HEK293 (cell line): ENCODE data around the gene RGL2.

ENCODE experiments used
- KLF10 ChIP-seq: fragments of 450-650 bp; IDR thresholded peaks from 2 replicates; pipeline ENCODE4 v1.5.1; 2018; ENCODE audit warnings: missing biosample characterization, mild to moderate bottlenecking, missing genetic modification characterization
- MYNN ChIP-seq: fragments of 450-650 bp; formaldehyde crosslinking; IDR thresholded peaks from 2 replicates; pipeline ENCODE4 v1.5.1; 2016; ENCODE audit warnings: missing biosample characterization, missing genetic modification characterization, borderline replicate concordance
- SETDB1 ChIP-seq: IDR thresholded peaks from one replicate; pipeline ENCODE4 v1.6.1; 2017; ENCODE audit warnings: mild to moderate bottlenecking, low read length, moderate library complexity, mixed read lengths; ENCODE audit not compliant: insufficient read length
- TF ChIP-seq, protein P1 (sequence below): fragments of 450-650 bp; formaldehyde crosslinking; IDR thresholded peaks from 2 replicates; pipeline ENCODE4 v1.5.1; 2016; ENCODE audit warnings: missing biosample characterization, missing genetic modification characterization
- TF ChIP-seq, protein P2 (sequence below): fragments of 450-650 bp; formaldehyde crosslinking; IDR thresholded peaks from 2 replicates; pipeline ENCODE4 v1.5.1; 2016; ENCODE audit warnings: missing biosample characterization, missing genetic modification characterization
- TF ChIP-seq, protein P3 (sequence below): fragments of 450-650 bp; formaldehyde crosslinking; IDR thresholded peaks from 2 replicates; pipeline ENCODE4 v1.5.1; 2016; ENCODE audit warnings: missing biosample characterization, missing genetic modification characterization

DNA sequence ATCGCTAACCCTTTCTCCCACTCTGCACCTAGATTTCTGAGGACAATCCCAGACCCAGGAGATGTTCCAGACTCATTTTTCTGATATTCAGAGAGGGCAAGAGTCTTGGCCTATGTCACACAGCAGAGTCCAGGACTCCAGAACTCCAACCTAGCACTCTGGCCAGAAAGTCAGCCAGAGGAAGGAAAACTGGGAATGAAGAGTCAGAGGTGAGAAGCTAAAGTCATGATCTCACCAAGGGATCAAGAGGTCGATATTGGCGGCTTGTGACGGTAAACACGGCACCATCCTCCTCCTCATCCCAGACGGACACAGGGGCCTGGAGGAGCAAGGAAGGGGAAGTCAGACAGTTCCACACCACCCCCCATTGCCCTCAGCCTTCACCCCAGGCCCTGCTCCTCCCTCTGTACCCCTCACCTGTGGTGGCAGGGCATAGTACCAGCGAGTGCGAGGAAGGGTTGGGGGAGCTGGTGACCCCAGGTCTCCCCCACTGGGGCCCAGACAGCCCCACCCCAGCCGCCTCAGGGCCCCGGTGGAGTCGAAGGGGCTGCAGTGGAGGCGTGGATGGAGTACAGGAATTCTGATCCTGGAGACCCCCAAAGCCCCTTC is 1.8 kb downstream of the RGL2 start:
- TF ChIP-seq SETDB1 (no peak), KLF10 (tag by site-specific recombination) (no peak), MYNN (tag by site-specific recombination) (no peak)
- TF ChIP-seq, protein P1, sequence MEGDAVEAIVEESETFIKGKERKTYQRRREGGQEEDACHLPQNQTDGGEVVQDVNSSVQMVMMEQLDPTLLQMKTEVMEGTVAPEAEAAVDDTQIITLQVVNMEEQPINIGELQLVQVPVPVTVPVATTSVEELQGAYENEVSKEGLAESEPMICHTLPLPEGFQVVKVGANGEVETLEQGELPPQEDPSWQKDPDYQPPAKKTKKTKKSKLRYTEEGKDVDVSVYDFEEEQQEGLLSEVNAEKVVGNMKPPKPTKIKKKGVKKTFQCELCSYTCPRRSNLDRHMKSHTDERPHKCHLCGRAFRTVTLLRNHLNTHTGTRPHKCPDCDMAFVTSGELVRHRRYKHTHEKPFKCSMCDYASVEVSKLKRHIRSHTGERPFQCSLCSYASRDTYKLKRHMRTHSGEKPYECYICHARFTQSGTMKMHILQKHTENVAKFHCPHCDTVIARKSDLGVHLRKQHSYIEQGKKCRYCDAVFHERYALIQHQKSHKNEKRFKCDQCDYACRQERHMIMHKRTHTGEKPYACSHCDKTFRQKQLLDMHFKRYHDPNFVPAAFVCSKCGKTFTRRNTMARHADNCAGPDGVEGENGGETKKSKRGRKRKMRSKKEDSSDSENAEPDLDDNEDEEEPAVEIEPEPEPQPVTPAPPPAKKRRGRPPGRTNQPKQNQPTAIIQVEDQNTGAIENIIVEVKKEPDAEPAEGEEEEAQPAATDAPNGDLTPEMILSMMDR, result no peak
- TF ChIP-seq, protein P2, sequence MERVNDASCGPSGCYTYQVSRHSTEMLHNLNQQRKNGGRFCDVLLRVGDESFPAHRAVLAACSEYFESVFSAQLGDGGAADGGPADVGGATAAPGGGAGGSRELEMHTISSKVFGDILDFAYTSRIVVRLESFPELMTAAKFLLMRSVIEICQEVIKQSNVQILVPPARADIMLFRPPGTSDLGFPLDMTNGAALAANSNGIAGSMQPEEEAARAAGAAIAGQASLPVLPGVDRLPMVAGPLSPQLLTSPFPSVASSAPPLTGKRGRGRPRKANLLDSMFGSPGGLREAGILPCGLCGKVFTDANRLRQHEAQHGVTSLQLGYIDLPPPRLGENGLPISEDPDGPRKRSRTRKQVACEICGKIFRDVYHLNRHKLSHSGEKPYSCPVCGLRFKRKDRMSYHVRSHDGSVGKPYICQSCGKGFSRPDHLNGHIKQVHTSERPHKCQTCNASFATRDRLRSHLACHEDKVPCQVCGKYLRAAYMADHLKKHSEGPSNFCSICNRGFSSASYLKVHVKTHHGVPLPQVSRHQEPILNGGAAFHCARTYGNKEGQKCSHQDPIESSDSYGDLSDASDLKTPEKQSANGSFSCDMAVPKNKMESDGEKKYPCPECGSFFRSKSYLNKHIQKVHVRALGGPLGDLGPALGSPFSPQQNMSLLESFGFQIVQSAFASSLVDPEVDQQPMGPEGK (tag by site-specific recombination), result no peak
- TF ChIP-seq, protein P3, sequence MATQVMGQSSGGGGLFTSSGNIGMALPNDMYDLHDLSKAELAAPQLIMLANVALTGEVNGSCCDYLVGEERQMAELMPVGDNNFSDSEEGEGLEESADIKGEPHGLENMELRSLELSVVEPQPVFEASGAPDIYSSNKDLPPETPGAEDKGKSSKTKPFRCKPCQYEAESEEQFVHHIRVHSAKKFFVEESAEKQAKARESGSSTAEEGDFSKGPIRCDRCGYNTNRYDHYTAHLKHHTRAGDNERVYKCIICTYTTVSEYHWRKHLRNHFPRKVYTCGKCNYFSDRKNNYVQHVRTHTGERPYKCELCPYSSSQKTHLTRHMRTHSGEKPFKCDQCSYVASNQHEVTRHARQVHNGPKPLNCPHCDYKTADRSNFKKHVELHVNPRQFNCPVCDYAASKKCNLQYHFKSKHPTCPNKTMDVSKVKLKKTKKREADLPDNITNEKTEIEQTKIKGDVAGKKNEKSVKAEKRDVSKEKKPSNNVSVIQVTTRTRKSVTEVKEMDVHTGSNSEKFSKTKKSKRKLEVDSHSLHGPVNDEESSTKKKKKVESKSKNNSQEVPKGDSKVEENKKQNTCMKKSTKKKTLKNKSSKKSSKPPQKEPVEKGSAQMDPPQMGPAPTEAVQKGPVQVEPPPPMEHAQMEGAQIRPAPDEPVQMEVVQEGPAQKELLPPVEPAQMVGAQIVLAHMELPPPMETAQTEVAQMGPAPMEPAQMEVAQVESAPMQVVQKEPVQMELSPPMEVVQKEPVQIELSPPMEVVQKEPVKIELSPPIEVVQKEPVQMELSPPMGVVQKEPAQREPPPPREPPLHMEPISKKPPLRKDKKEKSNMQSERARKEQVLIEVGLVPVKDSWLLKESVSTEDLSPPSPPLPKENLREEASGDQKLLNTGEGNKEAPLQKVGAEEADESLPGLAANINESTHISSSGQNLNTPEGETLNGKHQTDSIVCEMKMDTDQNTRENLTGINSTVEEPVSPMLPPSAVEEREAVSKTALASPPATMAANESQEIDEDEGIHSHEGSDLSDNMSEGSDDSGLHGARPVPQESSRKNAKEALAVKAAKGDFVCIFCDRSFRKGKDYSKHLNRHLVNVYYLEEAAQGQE (tag by site-specific recombination), result no peak
